NCI-H226 (cell line): Measurements from ENCODE around the gene INPP5B.

Experiments used
- DNase-seq: peaks from one replicate; pipeline ENCODE4 v3.0.0-alpha.2; 2015

Gene INPP5B

GRCh38 chr1:37865348-37866120 lies 81.3 kb downstream of the INPP5B start:
- peak; percentile 24 for DNase-seq

GRCh38 chr1:37862330-37862729 lies 84.5 kb downstream of the INPP5B start:
- DNase-seq: no peak

GRCh38 chr1:37861151-37861550 lies 85.7 kb downstream of the INPP5B start:
- no peak for DNase-seq

GRCh38 chr1:37860346-37860666 lies 86.5 kb downstream of the INPP5B start:
- no peak for DNase-seq

DNA sequence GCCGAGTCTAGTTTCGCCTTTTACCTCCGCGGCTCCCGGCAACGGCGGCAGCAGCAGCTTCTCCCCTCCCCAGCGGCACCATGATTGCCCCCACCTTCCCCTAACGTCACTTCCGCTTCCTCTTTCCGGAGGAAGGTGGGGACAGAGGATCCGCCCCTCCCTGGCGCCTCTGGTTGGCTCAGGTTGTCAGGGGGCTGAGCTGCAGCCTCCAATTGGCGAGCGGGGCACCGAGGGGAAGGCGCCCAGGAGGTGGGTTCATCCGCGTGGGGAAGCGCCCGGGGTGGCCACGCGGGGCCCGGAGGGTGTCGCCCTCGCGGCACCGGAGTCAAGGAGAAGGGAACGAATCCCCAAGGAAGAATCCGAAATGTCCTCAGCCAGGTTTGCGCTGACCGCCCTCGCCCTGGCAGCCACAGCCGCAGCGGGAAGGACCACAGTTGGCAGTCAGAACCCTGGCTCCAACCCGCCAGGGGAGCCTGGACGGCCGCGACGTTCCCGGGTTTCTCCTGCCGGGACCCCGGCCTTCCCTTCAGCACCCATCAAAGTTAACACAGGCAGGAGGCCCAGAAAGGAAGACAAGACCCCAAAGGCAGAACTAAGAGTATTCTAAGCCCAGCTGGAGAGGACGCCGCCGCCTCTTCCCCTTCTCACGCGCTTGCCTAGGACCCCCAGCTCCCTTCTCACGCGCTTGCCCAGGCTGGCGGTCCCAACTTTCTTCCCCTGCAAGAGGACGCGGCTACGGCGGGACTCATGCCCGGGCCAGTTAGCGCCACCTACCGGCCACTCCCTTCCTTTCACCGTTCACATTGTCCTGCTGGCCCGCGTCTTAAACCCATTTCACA lies 87.1 kb downstream of the INPP5B start, which contains the start of gene MTF1:
Gene MTF1 (minus strand): TSS at position 86 of the 839 bp plus-strand sequence. CDS start 1,934 bp downstream, outside the sequence.
- peak; percentile 97 for DNase-seq

- no peak for DNase-seq
These were observed 87.8 kb downstream of the INPP5B start for GRCh38 chr1:37858931-37859506.

DNA sequence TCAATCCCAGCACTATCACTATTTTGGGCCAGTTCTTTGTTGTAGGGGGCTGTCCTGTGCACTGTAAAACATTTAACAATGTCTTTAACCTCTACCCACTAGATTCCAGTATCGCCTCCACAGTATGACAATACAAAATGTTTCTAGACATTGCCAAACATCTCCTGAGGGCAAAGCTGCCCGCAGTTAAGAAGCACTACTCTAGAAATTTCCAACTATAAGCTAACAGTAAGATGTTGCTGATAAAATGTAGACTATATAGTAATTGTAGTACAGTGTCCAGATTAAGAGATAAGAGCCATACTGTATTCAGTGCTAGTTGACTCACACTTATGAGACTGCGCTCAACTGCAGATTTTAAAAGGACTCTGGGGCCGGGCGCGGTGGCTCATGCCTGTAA lies 92.4 kb downstream of the INPP5B start:
- no peak for DNase-seq

DNA sequence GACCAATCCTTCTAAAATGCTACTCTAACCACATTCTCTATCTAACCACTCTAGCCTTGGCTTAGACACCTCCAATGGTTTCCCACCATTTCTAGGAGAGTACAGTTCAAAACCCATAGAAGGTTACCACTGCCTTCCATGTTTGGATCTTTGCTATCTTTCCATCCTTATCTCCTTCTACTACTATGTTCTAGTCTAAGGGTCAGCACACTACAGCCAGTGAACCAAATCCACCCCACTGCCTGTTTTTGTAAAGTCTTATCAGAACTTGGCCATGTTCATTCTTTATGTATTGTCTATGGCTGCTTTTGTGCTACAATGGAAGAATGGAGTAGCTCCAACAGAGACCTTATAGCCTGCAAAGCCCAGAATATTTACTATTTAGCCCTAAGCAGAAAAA lies 93.7 kb downstream of the INPP5B start:
- DNase-seq: no peak

DNA sequence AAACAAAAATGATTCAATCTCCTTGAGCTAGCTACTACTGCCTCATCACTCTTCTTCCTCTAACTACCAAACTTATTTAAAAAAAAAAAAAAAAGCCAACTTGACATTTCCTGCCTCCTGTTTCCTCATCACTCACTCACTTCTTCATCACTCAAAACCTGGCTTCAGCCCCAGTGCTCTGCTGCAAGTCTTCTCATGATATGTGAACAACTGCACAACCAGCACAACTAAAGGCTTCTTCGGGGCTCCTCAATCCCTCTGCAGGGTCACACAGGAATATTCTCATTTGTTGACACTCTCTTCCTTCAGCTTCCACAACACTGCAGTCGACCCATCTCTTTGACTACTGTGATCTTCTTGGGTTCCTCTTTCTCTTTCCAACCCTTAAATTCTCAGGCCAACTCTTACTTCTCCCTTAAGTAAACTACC lies 95.1 kb downstream of the INPP5B start:
- no peak for DNase-seq

DNA sequence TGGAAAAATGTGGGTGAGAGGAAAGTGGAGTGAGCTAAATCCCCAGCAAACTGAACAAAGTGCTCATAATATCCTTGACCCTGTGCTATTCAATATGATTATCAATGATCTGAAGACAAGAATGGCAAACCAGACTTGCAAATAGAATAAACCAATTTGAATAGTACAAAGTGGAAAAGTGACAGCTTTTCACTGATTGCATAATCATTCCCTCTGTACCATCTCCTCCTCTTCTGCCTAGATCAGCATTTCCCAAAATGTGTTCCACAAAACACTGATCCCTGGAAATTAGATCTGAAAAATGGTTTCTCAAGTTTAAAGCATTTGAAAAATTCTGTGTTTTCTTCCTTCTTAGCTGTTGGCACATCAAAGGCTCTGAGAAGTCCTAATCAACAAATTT lies 95.6 kb downstream of the INPP5B start:
- DNase-seq: no peak

DNA sequence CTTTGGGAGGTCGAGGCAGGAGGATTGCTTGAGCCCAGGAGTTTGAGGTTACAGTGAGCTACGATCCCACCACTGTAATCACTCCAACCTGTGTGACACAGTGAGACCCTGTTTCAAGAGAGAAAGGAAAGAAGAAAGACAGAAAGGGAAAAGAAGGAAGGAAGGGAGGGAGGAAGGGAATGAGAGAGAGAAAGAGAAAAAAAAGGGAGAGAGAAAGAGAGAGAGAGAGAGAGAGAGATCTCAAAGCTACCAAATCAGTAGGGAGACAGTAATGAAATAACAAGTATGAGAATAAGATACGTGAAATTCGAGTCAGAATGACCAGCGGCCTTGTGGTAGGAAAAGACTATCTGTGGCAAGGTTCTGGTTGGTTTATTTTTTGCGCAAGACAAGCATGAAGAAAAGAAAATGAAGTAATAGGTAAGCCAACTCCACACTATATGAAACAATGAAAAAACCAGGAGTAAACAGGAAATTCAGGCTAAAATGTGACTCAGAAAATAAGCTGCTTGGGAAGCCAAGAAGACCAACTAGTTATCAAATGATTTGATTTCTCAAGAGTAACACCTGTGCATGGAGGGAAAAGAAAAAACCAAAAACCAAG lies 96.4 kb downstream of the INPP5B start:
- no peak for DNase-seq

- no peak for DNase-seq
These were observed 97.4 kb downstream of the INPP5B start for GRCh38 chr1:37849480-37849879.

DNA sequence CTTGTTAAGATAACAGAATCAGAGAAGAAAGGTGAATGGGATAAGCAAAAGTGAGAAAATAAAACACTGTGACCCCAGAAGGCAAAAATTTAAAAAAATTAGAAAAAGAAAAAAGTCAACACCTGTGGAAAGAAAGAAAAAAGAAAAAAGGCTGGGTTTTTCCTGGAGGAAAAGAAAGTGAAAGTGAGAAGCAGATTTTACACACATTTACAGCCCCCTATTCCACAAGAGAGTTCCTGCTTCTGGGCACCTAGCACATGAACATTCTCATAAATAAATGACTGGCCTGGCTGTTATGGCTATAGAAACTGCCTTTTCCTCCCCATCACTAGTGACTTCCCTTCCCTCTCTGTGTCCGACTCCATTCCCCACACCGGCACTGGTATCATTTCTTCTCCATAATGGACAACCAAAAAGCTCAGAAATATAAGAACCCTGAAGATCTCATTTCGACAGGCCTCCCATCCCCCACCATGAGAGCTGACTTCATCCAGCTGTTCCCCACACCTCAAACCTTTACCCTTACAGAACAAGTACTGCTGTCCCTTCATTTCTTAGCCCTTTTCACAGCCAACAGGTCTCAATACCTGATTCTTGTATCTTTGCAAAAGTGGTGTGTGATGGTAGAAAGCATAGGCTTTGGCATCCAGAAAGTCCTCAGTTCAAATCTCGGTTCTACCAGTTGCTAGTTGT lies 100.1 kb downstream of the INPP5B start:
- DNase-seq: no peak

DNA sequence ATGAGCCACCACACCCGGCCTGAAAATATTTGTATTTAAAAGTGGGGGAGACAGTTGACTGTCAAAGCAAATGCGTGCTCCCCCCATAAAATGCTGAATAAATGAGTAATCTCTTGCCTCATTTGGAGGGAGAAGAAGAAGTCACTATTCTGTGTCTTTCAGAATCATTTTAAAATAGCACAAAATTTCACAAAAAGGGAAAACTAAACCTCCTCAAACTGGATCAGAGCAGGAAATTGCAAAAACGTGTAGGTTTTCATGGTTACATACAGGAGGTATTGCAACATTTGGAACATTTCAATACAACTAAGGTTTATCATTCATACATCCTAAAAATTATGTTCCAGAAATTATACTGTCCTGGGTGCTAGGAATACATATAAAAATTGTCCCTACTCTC lies 101.1 kb downstream of the INPP5B start:
- DNase-seq: no peak

GRCh38 chr1:37845049-37845646 lies 101.7 kb downstream of the INPP5B start:
- DNase-seq: no peak

- DNase-seq: no peak
These were observed 102.3 kb downstream of the INPP5B start for GRCh38 chr1:37844536-37844935.

- DNase-seq: no peak
These were observed 105.2 kb downstream of the INPP5B start for GRCh38 chr1:37841652-37842051.

- no peak for DNase-seq
These were observed 106.1 kb downstream of the INPP5B start for GRCh38 chr1:37840711-37841110.

DNA sequence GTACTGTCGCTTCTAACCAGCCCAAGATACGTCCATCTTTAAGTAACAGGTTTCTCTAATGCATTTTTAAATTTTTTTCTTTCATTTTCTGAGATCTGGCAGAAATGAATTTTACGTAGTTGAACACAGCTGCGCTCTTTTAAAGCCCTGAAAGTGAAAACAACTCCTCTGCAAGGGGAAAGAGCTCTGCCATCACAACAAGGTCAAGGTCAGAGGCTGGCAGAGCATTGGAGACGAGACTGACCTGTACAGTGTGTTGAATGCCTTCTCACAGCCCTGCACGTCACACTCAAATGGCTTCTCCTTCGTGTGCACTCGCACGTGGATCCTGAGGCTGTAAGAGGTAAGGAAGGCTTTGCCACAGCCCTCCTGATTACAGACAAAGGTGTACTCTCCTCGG lies 107.2 kb downstream of the INPP5B start:
- DNase-seq: no peak

DNA sequence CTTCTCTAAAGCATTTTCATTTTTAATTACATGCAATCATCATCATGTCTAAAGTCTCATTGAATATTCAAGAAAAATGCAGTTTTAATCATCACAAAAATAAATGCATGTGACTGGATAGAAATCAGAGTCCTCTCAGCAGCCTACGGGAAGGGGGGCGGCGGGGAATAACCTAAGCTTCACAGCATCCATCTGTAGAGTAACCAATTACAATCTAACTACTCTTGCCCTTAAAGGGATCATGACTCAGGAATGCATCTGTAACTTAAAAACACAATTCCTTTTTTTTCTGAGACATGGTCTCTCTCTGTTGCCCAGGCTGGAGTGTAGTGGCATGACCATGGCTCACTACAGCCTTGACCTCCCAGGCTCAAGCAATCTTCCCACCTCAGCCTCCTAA lies 110.1 kb downstream of the INPP5B start:
- no peak for DNase-seq

DNA sequence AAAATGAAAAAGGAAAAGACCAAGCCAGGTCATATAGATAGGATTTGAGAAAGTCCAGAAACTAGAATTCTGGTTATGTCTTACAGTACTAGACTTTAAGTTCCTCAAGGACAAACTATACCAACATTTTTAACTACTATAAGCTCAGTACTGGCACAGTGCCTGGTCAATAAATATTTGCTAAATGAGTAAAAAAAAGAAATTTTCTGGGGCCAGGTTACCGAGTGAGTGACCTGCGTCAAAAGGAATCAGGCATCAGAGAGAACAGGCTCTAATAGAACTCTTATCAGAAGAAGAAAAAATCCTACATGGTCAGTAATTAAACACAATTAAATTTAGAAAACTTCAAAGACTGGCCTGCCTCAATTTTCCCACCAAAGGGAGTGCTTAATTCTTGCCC lies 115.0 kb downstream of the INPP5B start:
- DNase-seq: no peak

DNA sequence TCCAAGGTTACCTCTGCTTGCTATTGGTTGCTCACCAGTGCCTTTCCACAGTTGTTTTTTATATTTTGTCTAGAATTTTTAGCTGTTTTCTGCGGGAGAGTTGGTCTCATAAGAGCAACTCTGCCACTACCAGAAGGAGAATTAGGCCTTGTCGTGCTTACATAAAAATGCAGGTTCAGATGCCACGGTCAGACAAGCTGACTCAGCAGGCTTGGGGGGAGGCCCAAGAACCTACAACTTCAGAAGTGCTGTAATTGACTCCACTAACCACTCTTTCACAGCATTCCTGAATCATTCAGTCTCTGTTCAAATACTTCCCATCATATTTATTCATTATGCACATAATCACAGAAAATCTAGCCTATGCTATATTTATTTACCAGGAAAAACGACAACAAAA lies 115.7 kb downstream of the INPP5B start:
- DNase-seq: no peak
